H1 (cell line): ENCODE data around the gene RAB29. TPM values are rescaled to one million over a fixed set of nuclear protein-coding genes. Genes with fewer than 3 reads are reported as not detected.

Source experiments
- CTCF ChIA-PET: fragments of 300-600 bp; sonication (Branson Sonifier 250); formaldehyde crosslinking; loops from one replicate; lab custom pipeline; 2021; ENCODE audit not compliant: partially characterized antibody; lab: Charles Lee
- POLR2A ChIA-PET: fragments of 300-600 bp; sonication (Branson Sonifier 250); formaldehyde crosslinking; loops from one replicate; lab custom pipeline; 2021; ENCODE audit warnings: inconsistent platforms; ENCODE audit not compliant: partially characterized antibody; lab: Charles Lee
- DNase-seq, 2 experiments: peaks; one replicate each; pipeline versions ENCODE4 v3.0.0 to v3.0.0-alpha.2; 2010 to 2022; ENCODE audit warnings: low spot score in 2 of 2, low read depth in 1 of 2, mixed read lengths in 1 of 2
- FAIRE-seq: peaks from 2 replicates; lab custom pipeline; 2011; peaks lifted over from hg19 to GRCh38; lab: Jason Lieb, UNC
- H2AFZ ChIP-seq: 2 replicates; pipeline ENCODE4 v1.8.1; 2012; ENCODE audit warnings: low read length, inconsistent platforms
- H2AK5ac ChIP-seq: 2 replicates; pipeline ENCODE4 v1.6.1; 2013; ENCODE audit warnings: low read depth, low read length
- H2BK120ac ChIP-seq: replicated peaks from 2 replicates; pipeline ENCODE3; 2013; ENCODE audit warnings: low read depth, low read length, inconsistent platforms
- H2BK12ac ChIP-seq: 2 replicates; pipeline ENCODE4 v1.6.1; 2013; ENCODE audit warnings: low read depth, low read length
- H2BK15ac ChIP-seq: 2 replicates; pipeline ENCODE4 v1.6.1; 2013; ENCODE audit warnings: low read length
- H2BK20ac ChIP-seq: 2 replicates; pipeline ENCODE4 v1.6.1; 2013; ENCODE audit warnings: low read length
- H2BK5ac ChIP-seq: 2 replicates; pipeline ENCODE4 v1.6.1; 2013; ENCODE audit warnings: low read depth, low read length
- H3K14ac ChIP-seq: 2 replicates; pipeline ENCODE4 v1.6.1; 2013; ENCODE audit warnings: inconsistent platforms; ENCODE audit not compliant: insufficient read length
- H3K18ac ChIP-seq: 2 replicates; pipeline ENCODE4 v1.6.1; 2013; ENCODE audit warnings: low read length; ENCODE audit errors: extremely low read depth
- H3K23ac ChIP-seq: 2 replicates; pipeline ENCODE4 v1.6.1; 2013; ENCODE audit warnings: inconsistent platforms; ENCODE audit not compliant: insufficient read length
- H3K23me2 ChIP-seq: 2 replicates; pipeline ENCODE4 v1.6.1; 2013; ENCODE audit warnings: low read depth, low read length
- H3K27ac ChIP-seq: 2 replicates; pipeline ENCODE4 v1.6.1; 2011; ENCODE audit warnings: low read depth, low read length, inconsistent platforms
- H3K27me3 ChIP-seq, 4 experiments: replicated peaks in 1 of 4; 1 replicate in 1 of 4; 2 replicates in 3 of 4; pipeline versions ENCODE4 v1.6.1 to v1.8.1; 2011 to 2013; ENCODE audit warnings: low read length in 3 of 4, mild to moderate bottlenecking in 3 of 4, inconsistent platforms in 2 of 4, mixed read lengths in 2 of 4, moderate library complexity in 1 of 4; ENCODE audit not compliant: control insufficient read depth in 3 of 4, insufficient read depth in 3 of 4; ENCODE audit errors: extremely low read depth in 1 of 4
- H3K36me3 ChIP-seq, 4 experiments: 2 replicates each; pipeline versions ENCODE4 v1.6.1 to v1.8.1; 2011 to 2013; ENCODE audit warnings: mild to moderate bottlenecking in 4 of 4, low read length in 3 of 4, moderate library complexity in 2 of 4, control low read depth in 1 of 4, inconsistent platforms in 1 of 4; ENCODE audit not compliant: insufficient read depth in 4 of 4, control insufficient read depth in 2 of 4
- H3K4ac ChIP-seq: replicated peaks from 2 replicates; pipeline ENCODE3; 2013; ENCODE audit warnings: low read length, low read depth, mixed read lengths, inconsistent platforms; ENCODE audit not compliant: insufficient read length
- H3K4me1 ChIP-seq, 4 experiments: replicated peaks in 1 of 4; 1 replicate in 1 of 4; 2 replicates in 3 of 4; pipeline versions ENCODE4 v1.6.1 to v1.8.1; 2011 to 2013; ENCODE audit warnings: low read length in 3 of 4, inconsistent platforms in 2 of 4, mixed read lengths in 1 of 4; ENCODE audit not compliant: insufficient read depth in 4 of 4, control insufficient read depth in 3 of 4
- H3K4me2 ChIP-seq, 2 experiments: 2 replicates each; pipeline versions ENCODE4 v1.6.1 to v1.8.1; 2011 to 2013; ENCODE audit warnings: low read depth in 2 of 2, low read length in 2 of 2, control low read depth in 1 of 2, inconsistent platforms in 1 of 2, mild to moderate bottlenecking in 1 of 2; ENCODE audit not compliant: insufficient read depth in 1 of 2
- H3K4me3 ChIP-seq, 4 experiments: fragments of 200-600, 300-600 bp in 1 of 4; sonication (generic), shearing (Covaris generic), sonication (Bioruptor Twin) in 1 of 4; 2 replicates each; pipeline versions ENCODE4 v1.5.1 to v1.8.1; 2011 to 2016; ENCODE audit warnings: low read length in 4 of 4, low read depth in 3 of 4, control low read depth in 2 of 4, inconsistent platforms in 2 of 4, mild to moderate bottlenecking in 2 of 4, mixed read lengths in 1 of 4, moderate library complexity in 1 of 4; ENCODE audit not compliant: insufficient read depth in 2 of 4; ENCODE audit errors: extremely low read depth in 1 of 4
- H3K56ac ChIP-seq: replicated peaks from 2 replicates; pipeline ENCODE3; 2013; ENCODE audit warnings: low read depth, mild to moderate bottlenecking, mixed read lengths, low read length, inconsistent platforms; ENCODE audit not compliant: insufficient read length
- H3K79me1 ChIP-seq: 2 replicates; pipeline ENCODE4 v1.6.1; 2013; ENCODE audit warnings: low read depth, low read length, control low read depth
- H3K79me2 ChIP-seq, 2 experiments: 2 replicates each; pipeline versions ENCODE4 v1.6.1 to v1.8.1; 2012 to 2013; ENCODE audit warnings: low read length in 2 of 2, mild to moderate bottlenecking in 2 of 2, inconsistent platforms in 1 of 2; ENCODE audit not compliant: insufficient read depth in 2 of 2, control insufficient read depth in 1 of 2
- H3K9ac ChIP-seq, 4 experiments: replicated peaks in 1 of 4; 1 replicate in 1 of 4; 2 replicates in 3 of 4; pipeline versions ENCODE4 v1.6.1 to v1.8.1; 2011 to 2013; ENCODE audit warnings: low read depth in 3 of 4, low read length in 3 of 4, control low read depth in 2 of 4, mild to moderate bottlenecking in 2 of 4, moderate library complexity in 2 of 4, inconsistent platforms in 1 of 4; ENCODE audit errors: extremely low read depth in 1 of 4
- H3K9me3 ChIP-seq, 2 experiments: 2 replicates each; pipeline versions ENCODE4 v1.6.1 to v1.8.1; 2012 to 2013; ENCODE audit warnings: mild to moderate bottlenecking in 2 of 2, moderate library complexity in 2 of 2, control low read depth in 1 of 2, inconsistent platforms in 1 of 2, low read depth in 1 of 2, low read length in 1 of 2, mixed read lengths in 1 of 2; ENCODE audit not compliant: insufficient read depth in 2 of 2
- H4K20me1 ChIP-seq, 2 experiments: replicated peaks in 1 of 2; 2 replicates each; pipeline versions ENCODE3 to v1.8.1; 2011 to 2013; ENCODE audit warnings: inconsistent platforms in 2 of 2, low read length in 2 of 2, mild to moderate bottlenecking in 1 of 2; ENCODE audit not compliant: insufficient read depth in 2 of 2, control insufficient read depth in 1 of 2
- H4K5ac ChIP-seq: 2 replicates; pipeline ENCODE4 v1.6.1; 2013; ENCODE audit warnings: low read length, low read depth, mixed read lengths, inconsistent platforms; ENCODE audit not compliant: insufficient read length
- H4K8ac ChIP-seq: 2 replicates; pipeline ENCODE4 v1.8.0; 2013; ENCODE audit warnings: mild to moderate bottlenecking, moderate library complexity, low read length, inconsistent platforms; ENCODE audit not compliant: insufficient read depth; ENCODE audit errors: extremely low read depth
- H4K91ac ChIP-seq: replicated peaks from 2 replicates; pipeline ENCODE3; 2013; ENCODE audit warnings: low read length, mixed read lengths, inconsistent platforms; ENCODE audit not compliant: insufficient read length
- ATF3 ChIP-seq: IDR thresholded peaks from 2 replicates; pipeline ENCODE4 v1.6.1; 2011; ENCODE audit warnings: low read depth, mild to moderate bottlenecking, low read length; ENCODE audit not compliant: insufficient read depth
- BCL11A ChIP-seq, 2 experiments: IDR thresholded peaks; one replicate each; pipeline ENCODE4 v1.6.1; 2011; ENCODE audit warnings: low read depth in 2 of 2, low read length in 2 of 2, mild to moderate bottlenecking in 2 of 2
- CTBP2 ChIP-seq: IDR thresholded peaks from 2 replicates; pipeline ENCODE4 v1.7.0; 2011; ENCODE audit warnings: borderline replicate concordance, mild to moderate bottlenecking, moderate library complexity, mixed read lengths, low read length; ENCODE audit not compliant: insufficient read depth, insufficient read length
- EZH2 ChIP-seq: fragments of 200-600 bp; sonication (generic); IDR thresholded peaks from 2 replicates; pipeline ENCODE4 v1.7.1; 2012; ENCODE audit warnings: low read depth, mild to moderate bottlenecking, moderate library complexity, low read length, inconsistent platforms; ENCODE audit not compliant: severe bottlenecking
- HDAC6 ChIP-seq: IDR thresholded peaks from one replicate; pipeline ENCODE4 v1.7.1; 2012; ENCODE audit warnings: low read depth, mild to moderate bottlenecking, inconsistent platforms, low read length, moderate library complexity
- POLR2AphosphoS5 ChIP-seq: IDR thresholded peaks from 2 replicates; pipeline ENCODE4 v1.6.1; 2011; ENCODE audit warnings: low read depth, low read length
- RXRA ChIP-seq: IDR thresholded peaks from 2 replicates; pipeline ENCODE4 v1.6.1; 2011; ENCODE audit warnings: low read depth, mild to moderate bottlenecking, low read length, moderate library complexity; ENCODE audit not compliant: insufficient read depth
- SIRT6 ChIP-seq: IDR thresholded peaks from one replicate; pipeline ENCODE4 v1.7.1; 2012; ENCODE audit warnings: low read length, inconsistent platforms
- SRF ChIP-seq: IDR thresholded peaks from 2 replicates; pipeline ENCODE4 v1.6.1; 2011; ENCODE audit warnings: mild to moderate bottlenecking, low read depth, low read length, moderate library complexity
- TEAD4 ChIP-seq: IDR thresholded peaks from 2 replicates; pipeline ENCODE4 v1.6.1; 2012; ENCODE audit warnings: low read depth, low read length, inconsistent platforms, mixed read lengths
- ZNF274 ChIP-seq: IDR thresholded peaks from 2 replicates; pipeline ENCODE4 v1.7.0; 2012; ENCODE audit warnings: low read length, borderline replicate concordance; ENCODE audit errors: extremely low read depth
- WGBS, 2 experiments: shearing (Covaris generic) in 1 of 2; methylation state at CpG; one replicate each; pipeline versions ENCODE4 v1.1.6 to v1.1.7; 2013 to 2015; ENCODE audit warnings: low lambda C conversion rate in 2 of 2, mixed read lengths in 2 of 2, inconsistent platforms in 1 of 2, low coverage in 1 of 2, missing lambda C conversion rate in 1 of 2; ENCODE audit not compliant: insufficient replicate concordance in 2 of 2, insufficient coverage in 1 of 2, insufficient read length in 1 of 2; ENCODE audit errors: extremely low coverage in 1 of 2, missing lambda C conversion rate in 1 of 2; 5-methylcytosine and 5-hydroxymethylcytosine counted together
- polyA plus RNA-seq, 7 experiments: library from polyadenylated mRNA; depleted of rRNA in 3 of 7; stranded (reverse) in 5 of 7; unstranded in 2 of 7; fragments of >200 nt in 5 of 7; fragments of 200-250 nt in 2 of 7; gene quantifications; 1 replicate in 5 of 7; 2 replicates in 1 of 7; 4 replicates in 1 of 7; pipeline versions ENCODE4 v1.2.1 to v1.2.3, GENCODE V29; 2011 to 2013; ENCODE audit warnings: missing spikeins in 2 of 7, mixed read lengths in 2 of 7
- total RNA-seq: library from RNA; stranded (reverse); fragmentation: NEBNext Ultra II Directional; extraction: Animal tissue kit (Norgen Biotek cat#: 25700); gene quantifications from 2 replicates; pipeline ENCODE4 v1.2.1, GENCODE V29; 2021

Gene RAB29
- total and polyA plus RNA-seq, 2 of the 8 experiments (the other 6 are each of a cell fraction or from before 2014, with no cell fraction given), result 10.1 to 17.3 TPM

GRCh38 chr1:205772607-205773032 lies 2.7 kb downstream of the RAB29 start:
- CTCF ChIA-PET, result interaction anchor here (0.6 to 1.5 kb wide), 5 partner anchors 10 to 146 kb away, joined by 3 to 6 read pairs (median 4); no protein-coding TSS in a partner anchor
- Histone ChIP-seq H3K79me2 (no peaks in the 10 kb centered on the region), H4K8ac (no peak overlapping the region), H3K14ac (no peak overlapping the region), H3K23ac (no peak overlapping the region), H4K20me1 (no peaks in the 10 kb centered on the region), H2AFZ (no peak overlapping the region), H3K56ac (no peak overlapping the region), H3K4me1 (peaks cover 0 to 7% (median 5%) of the 10 kb centered on the region in 4 experiments; a peak in 4 of 7 replicates), H3K4me3 (no peak overlapping the region), H3K27ac (no peak overlapping the region), H2BK5ac (no peak overlapping the region), H2BK120ac (no peak overlapping the region), H3K23me2 (peaks cover 6% of the 10 kb centered on the region), H3K18ac (no peak overlapping the region), H3K27me3 (peaks cover 2 to 11% (median 9%) of the 10 kb centered on the region in 4 experiments; a peak in 6 of 7 replicates), H2AK5ac (no peak overlapping the region), H3K4ac (no peak overlapping the region), H3K79me1 (no peaks in the 10 kb centered on the region), H3K9me3 (no peaks in the 10 kb centered on the region), H3K4me2 (no peak overlapping the region), H2BK12ac (no peak overlapping the region), H2BK15ac (no peak overlapping the region), H4K5ac (no peak overlapping the region), H2BK20ac (no peak overlapping the region), H3K9ac (no peak overlapping the region), H3K36me3 (no peaks in the 10 kb centered on the region), H4K91ac (no peak overlapping the region)
- DNase-seq, result no peak
- POLR2A ChIA-PET, result interaction anchor here (0.5 to 1.7 kb wide), 4 partner anchors 17 to 359 kb away, joined by 3 to 5 read pairs (median 4); partner anchors contain the start of gene NUCKS1
- FAIRE-seq, result no peak
- 81% methylated on average over 2 of the region's 2 CpGs; no CpG with 5 or more reads in 1 of the 2 experiments for WGBS, 2 experiments
- TF ChIP-seq CTBP2, result no peak
- no peak for TF ChIP-seq HDAC6
- no peak for TF ChIP-seq TEAD4
- TF ChIP-seq EZH2, result no peak
- TF ChIP-seq ZNF274, result no peak
- no peak for TF ChIP-seq SRF
- TF ChIP-seq ATF3, result no peak
- no peak for TF ChIP-seq RXRA
- no peak for TF ChIP-seq POLR2AphosphoS5
- TF ChIP-seq BCL11A (IDR thresholded peaks at IDR 0.05; ENCODE audit: low read depth in 2 of 2, low read length in 2 of 2), result no peak
- TF ChIP-seq SIRT6, result no peak
